Ovary (tissue), 3 donors: Measurements from ENCODE around the gene ENTPD1.

Source experiments
- CTCF ChIP-seq, 3 donors: fragments of 450-650 bp in 2 of 3; fragments of 200-600 bp in 1 of 3; IDR thresholded peaks; one replicate each; pipeline versions ENCODE4 v1.5.1 to v1.8.0; 2016 to 2022; ENCODE audit warnings: antibody characterized with exemption in 3 of 3, mild to moderate bottlenecking in 1 of 3
- POLR2A ChIP-seq: fragments of 450-650 bp; IDR thresholded peaks from one replicate; pipeline ENCODE4 v1.6.1; 2017; ENCODE audit warnings: antibody characterized with exemption, mild to moderate bottlenecking, moderate library complexity
- donor health status: DM: no; HTN: no; CAD: no.

GRCh38 chr10:95850791-95851190 lies 94.8 kb downstream of the ENTPD1 start:
- no peak for TF ChIP-seq POLR2A
- no peak for TF ChIP-seq CTCF (IDR thresholded peaks at IDR 0.05)
